ENCODE data around the gene INSYN1. TPM values are rescaled to one million over a fixed set of nuclear protein-coding genes. Genes with fewer than 3 reads are reported as not detected.
"Not testable (repeated sequence)": the region's sequence is repeated elsewhere in the genome, so short reads cannot be mapped to it uniquely, and the experiment has no call there.

The INSYN1 gene
- total and polyA plus RNA-seq, 2 donors (not counting 3 experiments of a cell fraction or from before 2014, with no cell fraction given) = 0.18 to 0.58 TPM

GRCh38 chr15:73737535-73737934, 15.6 kb downstream of the INSYN1 start:
- Histone ChIP-seq H3K9me1 (replicated peaks; ENCODE audit: control insufficient read depth, extremely low read depth, insufficient read depth, low read length) (no peaks in the 10 kb centered on the region), H3K4me1 (ENCODE audit: control insufficient read depth, extremely low read depth, insufficient read depth, low read length) (no peaks in the 10 kb centered on the region), H3K79me2 (ENCODE audit: control insufficient read depth, insufficient read depth, low read length) (no peaks in the 10 kb centered on the region), H2AFZ (ENCODE audit: low read depth, low read length) (no peak overlapping the region), H4K20me1 (replicated peaks; ENCODE audit: control insufficient read depth, extremely low read depth, insufficient read depth, low read length) (no peaks in the 10 kb centered on the region), H3K9ac (replicated peaks; ENCODE audit: extremely low read depth, insufficient read depth, low read length) (no peak overlapping the region), H3K4me2 (ENCODE audit: insufficient read depth, low read length) (no peak overlapping the region), H3K9me3 (replicated peaks; ENCODE audit: control insufficient read depth, insufficient read depth, low read length) (no peaks in the 10 kb centered on the region), H3K4me3 (replicated peaks in 1 of 3; ENCODE audit: insufficient read depth in 1 of 3, low read depth in 1 of 3, low read length in 3 of 3) (no peak overlapping the region), H3K27me3 (ENCODE audit: control insufficient read depth in 2 of 2, insufficient read depth in 2 of 2, low read length in 2 of 2) (no peaks in the 10 kb centered on the region), H3K36me3 (ENCODE audit: control insufficient read depth in 2 of 2, extremely low read depth in 1 of 2, insufficient read depth in 2 of 2, low read length in 2 of 2) (no peaks in the 10 kb centered on the region), H3K27ac (ENCODE audit: insufficient read depth, low read depth, low read length) (no peak overlapping the region)
- dilution Hi-C loops (cut with MboI; ENCODE audit: extremely low pct_ligation_motif_present, low sequenced_read_pairs) (no loop called here), intact Hi-C loops (cut with micrococcal nuclease) (no loop called here)
- no TSS peak for BruUV-seq (replicated peaks)
- ChIA-PET CTCF (interaction anchor here (0.9 kb wide), 1 partner anchor 160 kb away, joined by 3 read pairs; no protein-coding TSS in a partner anchor), POLR2A (no interaction called here)
- FAIRE-seq (no peak), DNase-seq (ENCODE audit: low read depth, low spot score) (no peak)
- no peak for TF ChIP-seq MYC (IDR thresholded peaks at IDR 0.05; ENCODE audit: low read depth, low read length)
- TF ChIP-seq CTCF (IDR thresholded peaks at IDR 0.05; ENCODE audit: extremely low read depth in 1 of 2, insufficient read depth in 1 of 2, low read depth in 1 of 2, low read length in 2 of 2) = no peak
- TF ChIP-seq POLR2AphosphoS5 (IDR thresholded peaks at IDR 0.05; ENCODE audit: insufficient read depth, low read depth, low read length) = no peak
- TF ChIP-seq GATA2 (IDR thresholded peaks at IDR 0.05; ENCODE audit: insufficient read depth, insufficient read length, low read depth, low read length) = no peak

- no peak overlapping the region for H2AFZ ChIP-seq (ENCODE audit: low read depth, low read length)
- intact Hi-C loops (cut with micrococcal nuclease) = no loop called here
- H3K4me1 ChIP-seq (ENCODE audit: control insufficient read depth, extremely low read depth, insufficient read depth, low read length) = no peaks in the 10 kb centered on the region
- ChIA-PET POLR2A (no interaction called here), CTCF (interaction anchor here (1.7 kb wide), 1 partner anchor 15 kb away, joined by 4 read pairs; no protein-coding TSS in a partner anchor)
- no peak for DNase-seq (ENCODE audit: low read depth, low spot score)
- H3K4me2 ChIP-seq (ENCODE audit: insufficient read depth, low read length) = no peak overlapping the region
- no peaks in the 10 kb centered on the region for H3K79me2 ChIP-seq (ENCODE audit: control insufficient read depth, insufficient read depth, low read length)
- no peaks in the 10 kb centered on the region for H3K36me3 ChIP-seq (ENCODE audit: control insufficient read depth in 2 of 2, extremely low read depth in 1 of 2, insufficient read depth in 2 of 2, low read length in 2 of 2)
- no TSS peak for BruUV-seq (replicated peaks)
- no peaks in the 10 kb centered on the region for H3K9me1 ChIP-seq (replicated peaks; ENCODE audit: control insufficient read depth, extremely low read depth, insufficient read depth, low read length)
- H3K9me3 ChIP-seq (replicated peaks; ENCODE audit: control insufficient read depth, insufficient read depth, low read length) = no peaks in the 10 kb centered on the region
- no peak overlapping the region for H3K4me3 ChIP-seq (replicated peaks in 1 of 3; ENCODE audit: insufficient read depth in 1 of 3, low read depth in 1 of 3, low read length in 3 of 3)
- dilution Hi-C loops (cut with MboI; ENCODE audit: extremely low pct_ligation_motif_present, low sequenced_read_pairs) = no loop called here
- H4K20me1 ChIP-seq (replicated peaks; ENCODE audit: control insufficient read depth, extremely low read depth, insufficient read depth, low read length) = no peaks in the 10 kb centered on the region
- no peaks in the 10 kb centered on the region for H3K27me3 ChIP-seq (ENCODE audit: control insufficient read depth in 2 of 2, insufficient read depth in 2 of 2, low read length in 2 of 2)
- FAIRE-seq = no peak
- no peak overlapping the region for H3K27ac ChIP-seq (ENCODE audit: insufficient read depth, low read depth, low read length)
- H3K9ac ChIP-seq (replicated peaks; ENCODE audit: extremely low read depth, insufficient read depth, low read length) = no peak overlapping the region
- TF ChIP-seq POLR2AphosphoS5 (IDR thresholded peaks at IDR 0.05; ENCODE audit: insufficient read depth, low read depth, low read length) (no peak), POLR2A (IDR thresholded peaks at IDR 0.05; ENCODE audit: low read depth, low read length) (no peak)
Observed at GRCh38 chr15:73732930-73733329, 20.2 kb downstream of the INSYN1 start.

- H3K4me3 ChIP-seq (replicated peaks in 1 of 3; ENCODE audit: insufficient read depth in 1 of 3, low read depth in 1 of 3, low read length in 3 of 3); H3K9me3 ChIP-seq (replicated peaks; ENCODE audit: control insufficient read depth, insufficient read depth, low read length); H3K27ac ChIP-seq (ENCODE audit: insufficient read depth, low read depth, low read length); H3K79me2 ChIP-seq (ENCODE audit: control insufficient read depth, insufficient read depth, low read length); H4K20me1 ChIP-seq (replicated peaks; ENCODE audit: control insufficient read depth, extremely low read depth, insufficient read depth, low read length); POLR2A ChIA-PET; intact Hi-C loops (cut with micrococcal nuclease); H3K9ac ChIP-seq (replicated peaks; ENCODE audit: extremely low read depth, insufficient read depth, low read length); FAIRE-seq; DNase-seq (ENCODE audit: low read depth, low spot score); H3K36me3 ChIP-seq (ENCODE audit: control insufficient read depth in 2 of 2, extremely low read depth in 1 of 2, insufficient read depth in 2 of 2, low read length in 2 of 2); H3K4me2 ChIP-seq (ENCODE audit: insufficient read depth, low read length); dilution Hi-C loops (cut with MboI; ENCODE audit: extremely low pct_ligation_motif_present, low sequenced_read_pairs); H3K27me3 ChIP-seq (ENCODE audit: control insufficient read depth in 2 of 2, insufficient read depth in 2 of 2, low read length in 2 of 2); H2AFZ ChIP-seq (ENCODE audit: low read depth, low read length); H3K9me1 ChIP-seq (replicated peaks; ENCODE audit: control insufficient read depth, extremely low read depth, insufficient read depth, low read length); H3K4me1 ChIP-seq (ENCODE audit: control insufficient read depth, extremely low read depth, insufficient read depth, low read length); BruUV-seq (replicated peaks): not testable (repeated sequence)
- CTCF ChIA-PET = interaction anchor here (1.7 kb wide), 1 partner anchor 14 kb away, joined by 4 read pairs; no protein-coding TSS in a partner anchor
Observed at GRCh38 chr15:73732051-73732450, 21.1 kb downstream of the INSYN1 start.

All from endothelial cell of umbilical vein (primary cell).